Measurements from ENCODE around the gene MATCAP1. TPM values are rescaled to one million over a fixed set of nuclear protein-coding genes. Genes with fewer than 3 reads are reported as not detected.

MATCAP1 gene
- total and polyA plus RNA-seq, 2 experiments from 2014 or later = 3.8 to 6.4 TPM

- Histone ChIP-seq H3K4me2 (ENCODE audit: unreplicated experiment) (no peak overlapping the region), H3K4me1 (ENCODE audit: insufficient read depth) (peaks cover 11% of the 10 kb centered on the region), H3F3A (ENCODE audit: insufficient read depth) (peaks cover 10% of the 10 kb centered on the region; the same call in 1 of the 2 replicates), H3K36me3 (ENCODE audit: low read depth) (peaks cover 21% of the 10 kb centered on the region; the same call in 1 of the 2 replicates), H2AFZ (no peak overlapping the region), H3K79me2 (ENCODE audit: insufficient read depth) (peaks cover 39% of the 10 kb centered on the region), H4K20me1 (ENCODE audit: insufficient read depth) (no peaks in the 10 kb centered on the region), H3K4me3 (no peak overlapping the region), H3K9me2 (ENCODE audit: insufficient read depth) (no peaks in the 10 kb centered on the region), H3K27me3 (replicated peaks; ENCODE audit: insufficient read depth) (no peaks in the 10 kb centered on the region), H3K9me3 (ENCODE audit: low read depth) (no peaks in the 10 kb centered on the region), H3K27ac (no peak overlapping the region), H3K9ac (peak overlapping the region; percentile 90)
- TF ChIP-seq EZH2phosphoT487 (IDR thresholded peaks at IDR 0.05; ENCODE audit: insufficient read depth, low read depth) (no peak), EZH2 (IDR thresholded peaks at IDR 0.05; ENCODE audit: insufficient read depth, poor library complexity, severe bottlenecking) (no peak)
- in situ Hi-C loops (cut with MboI) = no loop called here
- DNase-seq = no peak
- 92 to 93% methylated on average over 6 of the region's 6 CpGs for WGBS, 2 experiments (ENCODE audit: low coverage in 1 of 2, low lambda C conversion rate in 2 of 2, missing lambda C conversion rate in 2 of 2)
These were observed 10.5 kb upstream of the MATCAP1 start for GRCh38 chr16:67194260-67194659.

GRCh38 chr16:67193536-67193935, 9.8 kb upstream of the MATCAP1 start:
- H3K36me3 ChIP-seq (ENCODE audit: low read depth) = peaks cover 21% of the 10 kb centered on the region; the same call in 1 of the 2 replicates
- no peaks in the 10 kb centered on the region for H4K20me1 ChIP-seq (ENCODE audit: insufficient read depth)
- peak overlapping the region; percentile 84 for H3K4me3 ChIP-seq
- H3F3A ChIP-seq (ENCODE audit: insufficient read depth) = peaks cover 10% of the 10 kb centered on the region; the same call in 1 of the 2 replicates
- peak overlapping the region; percentile 90 for H3K9ac ChIP-seq
- no peak overlapping the region for H2AFZ ChIP-seq
- TF ChIP-seq EZH2phosphoT487 (IDR thresholded peaks at IDR 0.05; ENCODE audit: insufficient read depth, low read depth) (no peak), EZH2 (IDR thresholded peaks at IDR 0.05; ENCODE audit: insufficient read depth, poor library complexity, severe bottlenecking) (no peak)
- peaks cover 39% of the 10 kb centered on the region for H3K79me2 ChIP-seq (ENCODE audit: insufficient read depth)
- H3K4me1 ChIP-seq (ENCODE audit: insufficient read depth) = peaks cover 11% of the 10 kb centered on the region
- H3K9me2 ChIP-seq (ENCODE audit: insufficient read depth) = no peaks in the 10 kb centered on the region
- H3K4me2 ChIP-seq (ENCODE audit: unreplicated experiment) = peak overlapping the region; percentile 89
- H3K27me3 ChIP-seq (replicated peaks; ENCODE audit: insufficient read depth) = no peaks in the 10 kb centered on the region
- no peak for DNase-seq
- no peak overlapping the region for H3K27ac ChIP-seq
- H3K9me3 ChIP-seq (ENCODE audit: low read depth) = no peaks in the 10 kb centered on the region
- in situ Hi-C loops (cut with MboI) = no loop called here

- Histone ChIP-seq H3K4me3 (peak overlapping the region; percentile 84), H3F3A (ENCODE audit: insufficient read depth) (peaks cover 10% of the 10 kb centered on the region; the same call in 1 of the 2 replicates), H2AFZ (no peak overlapping the region), H3K4me2 (ENCODE audit: unreplicated experiment) (peak overlapping the region; percentile 89), H3K36me3 (ENCODE audit: low read depth) (peaks cover 20% of the 10 kb centered on the region; the same call in 1 of the 2 replicates), H3K9ac (peak overlapping the region; percentile 90), H3K9me3 (ENCODE audit: low read depth) (no peaks in the 10 kb centered on the region), H3K27me3 (replicated peaks; ENCODE audit: insufficient read depth) (no peaks in the 10 kb centered on the region), H3K79me2 (ENCODE audit: insufficient read depth) (peaks cover 39% of the 10 kb centered on the region), H4K20me1 (ENCODE audit: insufficient read depth) (no peaks in the 10 kb centered on the region), H3K4me1 (ENCODE audit: insufficient read depth) (peaks cover 11% of the 10 kb centered on the region), H3K27ac (no peak overlapping the region; the same call in 1 of the 2 replicates), H3K9me2 (ENCODE audit: insufficient read depth) (no peaks in the 10 kb centered on the region)
- in situ Hi-C loops (cut with MboI) = no loop called here
- no peak for DNase-seq
- WGBS, 2 experiments (ENCODE audit: low coverage in 1 of 2, low lambda C conversion rate in 2 of 2, missing lambda C conversion rate in 2 of 2) = 34 to 38% methylated on average over 15 to 17 of the region's 17 CpGs
- TF ChIP-seq EZH2 (IDR thresholded peaks at IDR 0.05; ENCODE audit: insufficient read depth, poor library complexity, severe bottlenecking) (no peak), EZH2phosphoT487 (IDR thresholded peaks at IDR 0.05; ENCODE audit: insufficient read depth, low read depth) (no peak)
These were observed 9.1 kb upstream of the MATCAP1 start for GRCh38 chr16:67192781-67193361.

GRCh38 chr16:67191995-67192681, 8.4 kb upstream of the MATCAP1 start, which contains the start of gene E2F4:
Gene E2F4, plus strand, starts transcription at chr16:67192155. Its CDS starts 73 bp downstream, at chr16:67192228.
- H4K20me1 ChIP-seq (ENCODE audit: insufficient read depth) = no peaks in the 10 kb centered on the region
- TF ChIP-seq EZH2phosphoT487 (IDR thresholded peaks at IDR 0.05; ENCODE audit: insufficient read depth, low read depth) (no peak), EZH2 (IDR thresholded peaks at IDR 0.05; ENCODE audit: insufficient read depth, poor library complexity, severe bottlenecking) (no peak)
- H3K27ac ChIP-seq = peak within 1 kb of the TSS; percentile 8; the same call in 1 of the 2 replicates
- H2AFZ ChIP-seq = peak within 1 kb of the TSS; percentile 55; the same call in 1 of the 2 replicates
- H3K36me3 ChIP-seq (ENCODE audit: low read depth) = peaks cover 12% of the 10 kb centered on the region; the same call in 1 of the 2 replicates
- DNase-seq = peak; percentile 97
- WGBS, 2 experiments (ENCODE audit: low coverage in 1 of 2, low lambda C conversion rate in 2 of 2, missing lambda C conversion rate in 2 of 2) = 1% methylated on average over 52 to 54 of the region's 54 CpGs
- in situ Hi-C loops (cut with MboI) = no loop called here
- no peaks in the 10 kb centered on the region for H3K9me2 ChIP-seq (ENCODE audit: insufficient read depth)
- H3K9me3 ChIP-seq (ENCODE audit: low read depth) = no peaks in the 10 kb centered on the region
- H3K79me2 ChIP-seq (ENCODE audit: insufficient read depth) = peaks cover 39% of the 10 kb centered on the region
- H3K4me3 ChIP-seq = peak within 1 kb of the TSS; percentile 84
- no peaks in the 10 kb centered on the region for H3K27me3 ChIP-seq (replicated peaks; ENCODE audit: insufficient read depth)
- peak within 1 kb of the TSS; percentile 90 for H3K9ac ChIP-seq
- peaks cover 11% of the 10 kb centered on the region for H3K4me1 ChIP-seq (ENCODE audit: insufficient read depth)
- peaks cover 10% of the 10 kb centered on the region; the same call in 1 of the 2 replicates for H3F3A ChIP-seq (ENCODE audit: insufficient read depth)
- H3K4me2 ChIP-seq (ENCODE audit: unreplicated experiment) = peak within 1 kb of the TSS; percentile 89

All from GM23248 (cell line).